Cardiac muscle cell (in vitro differentiated cells and primary cell): ENCODE measurements around the gene FMN2. TPM values are rescaled to one million over a fixed set of nuclear protein-coding genes. Genes with fewer than 3 reads are reported as not detected.

Source experiments
- DNase-seq, 2 donors: peaks; one replicate each; pipeline versions ENCODE4 v3.0.0 to v3.0.0-alpha.2; 2010 to 2017; ENCODE audit warnings: low read depth in 1 of 2, low spot score in 1 of 2
- H3K27ac ChIP-seq: fragments of 200-600 bp; sonication (generic); 2 replicates; pipeline ENCODE4 v1.5.1; 2016
- H3K27me3 ChIP-seq: fragments of 200-600 bp; sonication (generic); 2 replicates; pipeline ENCODE4 v1.6.0; 2016; ENCODE audit warnings: control low read depth
- H3K36me3 ChIP-seq: fragments of 200-600 bp; sonication (generic); 2 replicates; pipeline ENCODE4 v1.5.1; 2016; ENCODE audit warnings: control low read depth
- H3K4me1 ChIP-seq: fragments of 200-600 bp; sonication (generic); 2 replicates; pipeline ENCODE4 v1.8.1; 2017; ENCODE audit warnings: low read depth, mild to moderate bottlenecking, mixed run types
- H3K4me3 ChIP-seq: fragments of 200-600 bp; sonication (generic); 2 replicates; pipeline ENCODE4 v1.5.1; 2016; ENCODE audit warnings: mild to moderate bottlenecking
- H3K9me3 ChIP-seq: fragments of 200-600 bp; sonication (generic); 2 replicates; pipeline ENCODE4 v1.5.1; 2017; ENCODE audit warnings: low read depth, mild to moderate bottlenecking, control low read depth
- CTCF ChIP-seq: IDR thresholded peaks from 2 replicates; pipeline ENCODE4 v1.5.1; 2012; ENCODE audit warnings: low read depth, mild to moderate bottlenecking, low read length
- polyA plus RNA-seq: library from polyadenylated mRNA; unstranded; fragments of >200 nt; fragmentation: Nextera tagmentation; extraction: Ambion mirVana; gene quantifications from 2 replicates; pipeline ENCODE4 v1.2.1, GENCODE V29; 2016
- total RNA-seq: library from RNA; depleted of rRNA; stranded (reverse); fragments of >200 nt; gene quantifications from 2 replicates; pipeline ENCODE4 v1.2.3, GENCODE V29; 2016

Gene FMN2
- total and polyA plus RNA-seq, 2 experiments from 2014 or later, result 0.42 to 2.7 TPM

GRCh38 chr1:240491796-240492195, 400.1 kb downstream of the FMN2 start:
- DNase-seq, result no peak
- Histone ChIP-seq H3K9me3 (no peaks in the 10 kb centered on the region), H3K4me3 (no peak overlapping the region), H3K27me3 (no peaks in the 10 kb centered on the region), H3K36me3 (no peaks in the 10 kb centered on the region), H3K27ac (no peak overlapping the region), H3K4me1 (no peaks in the 10 kb centered on the region)
- no peak for TF ChIP-seq CTCF

- H3K27ac ChIP-seq, result no peak overlapping the region
- H3K27me3 ChIP-seq, result no peaks in the 10 kb centered on the region
- H3K4me1 ChIP-seq, result no peaks in the 10 kb centered on the region
- H3K9me3 ChIP-seq, result no peaks in the 10 kb centered on the region
- H3K36me3 ChIP-seq, result no peaks in the 10 kb centered on the region
- peak; percentile 57 for DNase-seq
- TF ChIP-seq CTCF, result peak; percentile 31
- no peak overlapping the region for H3K4me3 ChIP-seq
Measured at GRCh38 chr1:240492832-240493440, 401.3 kb downstream of the FMN2 start.

DNA sequence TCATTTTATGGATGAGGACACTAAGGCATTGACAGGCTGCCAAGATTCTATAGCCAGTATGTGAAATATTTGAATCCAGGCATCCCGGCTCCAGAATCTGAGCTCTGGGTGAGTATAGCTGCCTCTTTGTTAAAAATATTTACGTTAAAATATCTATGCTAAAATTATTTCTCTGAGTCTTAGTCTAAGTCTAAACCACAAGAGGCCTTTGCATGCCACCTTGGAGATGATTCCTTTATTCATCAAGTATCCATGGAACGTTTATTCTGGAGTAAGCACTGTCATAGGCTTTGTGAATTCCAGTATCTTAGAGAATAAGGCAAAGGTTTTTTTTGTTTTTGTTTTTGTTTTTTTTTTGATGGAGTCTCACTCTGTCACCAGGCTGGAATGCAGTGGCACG, 403.9 kb downstream of the FMN2 start:
- H3K27ac ChIP-seq, result no peak overlapping the region
- H3K4me3 ChIP-seq, result no peak overlapping the region
- DNase-seq, result no peak
- TF ChIP-seq CTCF, result no peak
- H3K27me3 ChIP-seq, result no peaks in the 10 kb centered on the region
- no peaks in the 10 kb centered on the region for H3K36me3 ChIP-seq
- H3K4me1 ChIP-seq, result peaks cover 5% of the 10 kb centered on the region
- no peaks in the 10 kb centered on the region for H3K9me3 ChIP-seq

- Histone ChIP-seq H3K4me1 (peaks cover 5% of the 10 kb centered on the region), H3K36me3 (no peaks in the 10 kb centered on the region), H3K27ac (no peak overlapping the region), H3K4me3 (no peak overlapping the region), H3K9me3 (no peaks in the 10 kb centered on the region), H3K27me3 (no peaks in the 10 kb centered on the region)
- TF ChIP-seq CTCF, result no peak
- no peak for DNase-seq
Measured at GRCh38 chr1:240496356-240496755, 404.7 kb downstream of the FMN2 start.

DNA sequence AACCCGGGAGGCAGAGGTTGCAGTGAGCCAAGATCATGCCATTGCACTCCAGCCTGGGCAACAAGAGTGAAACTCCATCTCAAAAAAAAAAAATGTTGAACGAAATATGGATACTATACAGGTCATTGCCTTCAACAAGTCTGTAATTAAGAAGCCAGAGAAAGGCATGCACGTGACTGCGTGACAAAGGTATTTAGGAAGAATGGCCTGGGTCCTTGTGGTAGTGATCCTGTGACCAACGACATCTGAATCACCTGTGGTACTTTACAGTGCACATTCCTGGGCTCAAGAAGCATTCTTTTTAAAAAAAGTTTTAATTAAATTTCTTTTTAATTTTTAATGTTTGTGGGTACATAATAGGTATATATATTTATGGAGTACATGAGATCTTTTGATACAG, 405.3 kb downstream of the FMN2 start:
- Histone ChIP-seq H3K4me3 (no peak overlapping the region), H3K27me3 (no peaks in the 10 kb centered on the region), H3K36me3 (no peaks in the 10 kb centered on the region), H3K27ac (no peak overlapping the region), H3K4me1 (peaks cover 5% of the 10 kb centered on the region), H3K9me3 (no peaks in the 10 kb centered on the region)
- TF ChIP-seq CTCF, result no peak
- no peak for DNase-seq
